ENCODE data around the gene UQCR11.

The UQCR11 gene

GRCh38 chr19:1622007-1622406 is 16.7 kb upstream of the UQCR11 start:
- no peak for TF ChIP-seq CTCF (IDR thresholded peaks at IDR 0.05; ENCODE audit: low read depth, low read length, missing control alignments)
- no peak for DNase-seq (ENCODE audit: low read depth)
- in situ Hi-C loops (cut with HindIII; ENCODE audit: low sequenced_read_pairs) = no loop called here
- no peak overlapping the region for H3K4me3 ChIP-seq (ENCODE audit: low read depth, low read length)

DNA sequence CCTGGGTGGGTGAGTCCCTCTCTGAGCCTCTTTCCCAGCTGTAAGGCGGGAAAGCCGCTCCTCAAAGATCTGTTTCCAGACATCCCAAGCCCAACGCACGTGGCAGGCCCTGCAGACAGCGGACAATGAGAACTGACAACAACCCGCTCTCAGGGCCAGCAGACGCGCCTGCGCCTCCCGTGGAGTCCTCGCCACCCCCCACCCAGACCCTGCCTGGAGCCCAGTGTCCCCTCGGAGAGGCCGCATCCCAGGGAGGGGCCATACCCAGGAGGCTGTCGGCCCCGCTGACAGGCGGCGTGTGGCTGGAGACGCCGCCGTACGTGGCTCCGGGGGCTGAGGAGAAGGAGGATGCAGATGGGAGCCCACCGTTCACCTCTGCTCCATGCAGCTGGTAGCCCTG is 16.3 kb upstream of the UQCR11 start:
- in situ Hi-C loops (cut with HindIII; ENCODE audit: low sequenced_read_pairs) = no loop called here
- no peak for DNase-seq (ENCODE audit: low read depth)
- TF ChIP-seq CTCF (IDR thresholded peaks at IDR 0.05; ENCODE audit: low read depth, low read length, missing control alignments) = no peak
- no peak overlapping the region for H3K4me3 ChIP-seq (ENCODE audit: low read depth, low read length)

GRCh38 chr19:1621021-1621420 is 15.8 kb upstream of the UQCR11 start:
- H3K4me3 ChIP-seq (ENCODE audit: low read depth, low read length) = no peak overlapping the region
- DNase-seq (ENCODE audit: low read depth) = no peak
- no peak for TF ChIP-seq CTCF (IDR thresholded peaks at IDR 0.05; ENCODE audit: low read depth, low read length, missing control alignments)
- in situ Hi-C loops (cut with HindIII; ENCODE audit: low sequenced_read_pairs) = no loop called here

GRCh38 chr19:1620502-1620901 is 15.2 kb upstream of the UQCR11 start:
- in situ Hi-C loops (cut with HindIII; ENCODE audit: low sequenced_read_pairs) = no loop called here
- no peak for TF ChIP-seq CTCF (IDR thresholded peaks at IDR 0.05; ENCODE audit: low read depth, low read length, missing control alignments)
- no peak for DNase-seq (ENCODE audit: low read depth)
- H3K4me3 ChIP-seq (ENCODE audit: low read depth, low read length) = no peak overlapping the region

- no peak for TF ChIP-seq CTCF (IDR thresholded peaks at IDR 0.05; ENCODE audit: low read depth, low read length, missing control alignments)
- no peak overlapping the region for H3K4me3 ChIP-seq (ENCODE audit: low read depth, low read length)
- in situ Hi-C loops (cut with HindIII; ENCODE audit: low sequenced_read_pairs) = no loop called here
- DNase-seq (ENCODE audit: low read depth) = no peak
Measured at GRCh38 chr19:1619703-1620102, 14.4 kb upstream of the UQCR11 start.

- no peak for TF ChIP-seq CTCF (IDR thresholded peaks at IDR 0.05; ENCODE audit: low read depth, low read length, missing control alignments)
- in situ Hi-C loops (cut with HindIII; ENCODE audit: low sequenced_read_pairs) = no loop called here
- no peak overlapping the region for H3K4me3 ChIP-seq (ENCODE audit: low read depth, low read length)
- no peak for DNase-seq (ENCODE audit: low read depth)
Measured at GRCh38 chr19:1619094-1619439, 13.8 kb upstream of the UQCR11 start.
